Esophagus muscularis mucosa (tissue), 4 donors: Measurements from ENCODE around the gene ELAC2.

Experiments used
- CTCF ChIP-seq, 3 experiments: fragments of 200-600 bp in 2 of 3; fragments of 450-650 bp in 1 of 3; sonication (generic) in 2 of 3; IDR thresholded peaks; one replicate each; pipeline ENCODE4 v1.5.1; 2017 to 2019; ENCODE audit warnings: antibody characterized with exemption in 3 of 3, mild to moderate bottlenecking in 2 of 3, moderate library complexity in 1 of 3
- EP300 ChIP-seq: sonication (generic); formaldehyde crosslinking; IDR thresholded peaks from one replicate; pipeline ENCODE4 v1.6.1; 2017; ENCODE audit warnings: antibody characterized with exemption
- POLR2A ChIP-seq: fragments of 450-650 bp; IDR thresholded peaks from one replicate; pipeline ENCODE4 v1.6.1; 2017; ENCODE audit warnings: antibody characterized with exemption, moderate library complexity, mild to moderate bottlenecking, low read depth
- POLR2AphosphoS5 ChIP-seq, 2 donors: sonication (generic); formaldehyde crosslinking; IDR thresholded peaks; one replicate each; pipeline ENCODE4 v1.6.1; 2017; ENCODE audit warnings: antibody characterized with exemption in 2 of 2

- no peak for TF ChIP-seq CTCF (IDR thresholded peaks at IDR 0.05)
- no peak for TF ChIP-seq POLR2A
- TF ChIP-seq POLR2AphosphoS5 (IDR thresholded peaks at IDR 0.05) = no peak
- TF ChIP-seq EP300 = no peak
These were observed 38.6 kb downstream of the ELAC2 start for GRCh38 chr17:12979246-12979645.
